H7 (cell line): ENCODE measurements around the gene ARHGDIG. TPM values are rescaled to one million over a fixed set of nuclear protein-coding genes. Genes with fewer than 3 reads are reported as not detected.

ENCODE experiments used
- DNase-seq: peaks from one replicate; pipeline ENCODE4 v3.0.0; 2012
- H3K27me3 ChIP-seq: 2 replicates; pipeline ENCODE4 v1.6.0; 2011; ENCODE audit warnings: mild to moderate bottlenecking, low read length; ENCODE audit not compliant: control insufficient read depth, insufficient read depth
- H3K36me3 ChIP-seq: replicated peaks from 2 replicates; pipeline ENCODE4 v1.5.1; 2011; ENCODE audit warnings: low read length; ENCODE audit not compliant: control insufficient read depth, insufficient read depth
- H3K4me3 ChIP-seq: 2 replicates; pipeline ENCODE4 v1.5.1; 2011; ENCODE audit warnings: low read depth, mild to moderate bottlenecking, control low read depth, low read length, moderate library complexity; ENCODE audit not compliant: insufficient read depth
- total RNA-seq: library from RNA; depleted of rRNA; stranded (reverse); fragments of >200 nt; shearing (Covaris generic); gene quantifications from 2 replicates; pipeline ENCODE4 v1.2.3, GENCODE V29; 2014

Gene ARHGDIG
- total RNA-seq, 1 experiment from 2014 or later = 4.0 TPM

- Histone ChIP-seq H3K36me3 (peaks cover 6% of the 10 kb centered on the region), H3K4me3 (no peak overlapping the region), H3K27me3 (no peaks in the 10 kb centered on the region)
- no peak for DNase-seq
Observed at GRCh38 chr16:290681-291405, 10.5 kb downstream of the ARHGDIG start.

GRCh38 chr16:291539-291938 lies 11.1 kb downstream of the ARHGDIG start:
- H3K36me3 ChIP-seq = peaks cover 7% of the 10 kb centered on the region
- no peak for DNase-seq
- H3K4me3 ChIP-seq = no peak overlapping the region

GRCh38 chr16:293043-293775 lies 12.8 kb downstream of the ARHGDIG start:
- no peaks in the 10 kb centered on the region for H3K27me3 ChIP-seq
- DNase-seq = no peak
- no peak overlapping the region for H3K4me3 ChIP-seq
- peaks cover 8% of the 10 kb centered on the region for H3K36me3 ChIP-seq

More at GRCh38 chr16:291539-291938, 11.1 kb downstream of the ARHGDIG start:
- H3K27me3 ChIP-seq = no peaks in the 10 kb centered on the region

- DNase-seq = no peak
- no peak overlapping the region for H3K4me3 ChIP-seq
- H3K36me3 ChIP-seq = peaks cover 8% of the 10 kb centered on the region
- no peaks in the 10 kb centered on the region for H3K27me3 ChIP-seq
Observed at GRCh38 chr16:296276-296675, 15.9 kb downstream of the ARHGDIG start.

- no peaks in the 10 kb centered on the region for H3K27me3 ChIP-seq
- no peak overlapping the region for H3K4me3 ChIP-seq
- DNase-seq = no peak
- H3K36me3 ChIP-seq = peaks cover 8% of the 10 kb centered on the region
Observed at GRCh38 chr16:296806-297510, 16.6 kb downstream of the ARHGDIG start.

- no peak for DNase-seq
- peaks cover 4% of the 10 kb centered on the region for H3K36me3 ChIP-seq
- no peaks in the 10 kb centered on the region for H3K27me3 ChIP-seq
- no peak overlapping the region for H3K4me3 ChIP-seq
Observed at GRCh38 chr16:297832-298231, 17.4 kb downstream of the ARHGDIG start.

- H3K27me3 ChIP-seq = no peaks in the 10 kb centered on the region
- no peak overlapping the region for H3K4me3 ChIP-seq
- no peak for DNase-seq
- peaks cover 4% of the 10 kb centered on the region for H3K36me3 ChIP-seq
Observed at GRCh38 chr16:301235-301634, 20.8 kb downstream of the ARHGDIG start.

GRCh38 chr16:301950-302349 lies 21.6 kb downstream of the ARHGDIG start:
- no peaks in the 10 kb centered on the region for H3K27me3 ChIP-seq
- H3K36me3 ChIP-seq = peaks cover 4% of the 10 kb centered on the region
- H3K4me3 ChIP-seq = no peak overlapping the region
- no peak for DNase-seq

GRCh38 chr16:303760-304505 lies 23.5 kb downstream of the ARHGDIG start:
- Histone ChIP-seq H3K4me3 (no peak overlapping the region), H3K36me3 (peaks cover 6% of the 10 kb centered on the region), H3K27me3 (no peaks in the 10 kb centered on the region)
- DNase-seq = no peak

- peaks cover 6% of the 10 kb centered on the region for H3K36me3 ChIP-seq
- no peak overlapping the region for H3K4me3 ChIP-seq
- DNase-seq = no peak
- no peaks in the 10 kb centered on the region for H3K27me3 ChIP-seq
Observed at GRCh38 chr16:305916-306626, 25.7 kb downstream of the ARHGDIG start.

- Histone ChIP-seq H3K36me3 (peaks cover 8% of the 10 kb centered on the region), H3K4me3 (no peak overlapping the region), H3K27me3 (no peaks in the 10 kb centered on the region)
- no peak for DNase-seq
Observed at GRCh38 chr16:306911-307370, 26.6 kb downstream of the ARHGDIG start.

GRCh38 chr16:307691-308312 lies 27.4 kb downstream of the ARHGDIG start:
- DNase-seq = no peak
- H3K27me3 ChIP-seq = no peaks in the 10 kb centered on the region
- H3K36me3 ChIP-seq = peaks cover 9% of the 10 kb centered on the region
- no peak overlapping the region for H3K4me3 ChIP-seq

- Histone ChIP-seq H3K36me3 (peaks cover 11% of the 10 kb centered on the region), H3K4me3 (no peak overlapping the region), H3K27me3 (no peaks in the 10 kb centered on the region)
- DNase-seq = no peak
Observed at GRCh38 chr16:309476-309875, 29.1 kb downstream of the ARHGDIG start.
